Kidney tubule cell (primary cell): ENCODE results near the gene CASP10.
"Not testable (repeated sequence)": the region's sequence is repeated elsewhere in the genome, so short reads cannot be mapped to it uniquely, and the experiment has no call there.

Experiments
- DNase-seq: peaks from one replicate; pipeline ENCODE4 v3.0.0-alpha.2; 2018; ENCODE audit warnings: low spot score

CASP10 gene

GRCh38 chr2:201233812-201234662, 51.1 kb downstream of the CASP10 start:
- DNase-seq, result no peak

GRCh38 chr2:201234663-201235135, 51.8 kb downstream of the CASP10 start:
- peak; percentile 42 for DNase-seq

- peak; percentile 80 for DNase-seq
These were observed 53.2 kb downstream of the CASP10 start for GRCh38 chr2:201235860-201236811.

- DNase-seq, result no peak
These were observed 54.7 kb downstream of the CASP10 start for GRCh38 chr2:201237486-201238123.

GRCh38 chr2:201239167-201239935, 56.4 kb downstream of the CASP10 start:
- not testable (repeated sequence) for DNase-seq

- no peak for DNase-seq
These were observed 59.8 kb downstream of the CASP10 start for GRCh38 chr2:201242571-201243277.

- no peak for DNase-seq
These were observed 61.9 kb downstream of the CASP10 start for GRCh38 chr2:201244829-201245228.

GRCh38 chr2:201246280-201246679, 63.3 kb downstream of the CASP10 start:
- no peak for DNase-seq

GRCh38 chr2:201248288-201248844, 65.4 kb downstream of the CASP10 start:
- DNase-seq, result no peak

GRCh38 chr2:201249889-201250288, 66.9 kb downstream of the CASP10 start:
- DNase-seq, result no peak

- no peak for DNase-seq
These were observed 67.8 kb downstream of the CASP10 start for GRCh38 chr2:201250741-201251140.

GRCh38 chr2:201254081-201254730, 71.3 kb downstream of the CASP10 start:
- peak; percentile 35 for DNase-seq

GRCh38 chr2:201255408-201256033, 72.6 kb downstream of the CASP10 start:
- DNase-seq, result no peak

GRCh38 chr2:201256082-201256481, 73.1 kb downstream of the CASP10 start:
- no peak for DNase-seq

- DNase-seq, result no peak
These were observed 74.5 kb downstream of the CASP10 start for GRCh38 chr2:201257381-201257955.

GRCh38 chr2:201257956-201258665, 75.2 kb downstream of the CASP10 start:
- DNase-seq, result peak; percentile 96

GRCh38 chr2:201258666-201259615, 76.0 kb downstream of the CASP10 start:
- DNase-seq, result peak; percentile 41
